Naive thymus-derived CD4-positive, alpha-beta T cell (primary cell): ENCODE results near the gene GIMD1. TPM values are rescaled to one million over a fixed set of nuclear protein-coding genes. Genes with fewer than 3 reads are reported as not detected.

Experiments
- ATAC-seq: fragments of 150-1000 bp; cut with Tn5 transposase; 2 replicates; pipeline ENCODE4 v1.10.0; 2021; ENCODE audit warnings: mild to moderate bottlenecking, moderate library complexity
- CTCF ChIA-PET: fragments of 350-600 bp; sonication (Branson Sonifier 250); formaldehyde crosslinking; loops from one replicate; lab custom pipeline; 2021; ENCODE audit warnings: antibody characterized with exemption; lab: Charles Lee
- POLR2A ChIA-PET: fragments of 350-600 bp; sonication (Branson Sonifier 250); formaldehyde crosslinking; loops from one replicate; lab custom pipeline; 2021; ENCODE audit warnings: antibody characterized with exemption, inconsistent platforms; lab: Charles Lee
- DNase-seq, 9 donors: peaks; one replicate each; pipeline versions ENCODE4 v3.0.0 to v3.0.0-alpha.2; 2020 to 2022; ENCODE audit warnings: mixed read lengths in 1 of 9
- H3K27ac ChIP-seq: one replicate; pipeline ENCODE4 v1.7.0; 2013; ENCODE audit warnings: mild to moderate bottlenecking, low read depth, low read length, moderate library complexity
- H3K27me3 ChIP-seq, 2 donors: one replicate each; pipeline ENCODE4 v1.7.0; 2013; ENCODE audit warnings: low read length in 2 of 2, mild to moderate bottlenecking in 2 of 2, moderate library complexity in 2 of 2; ENCODE audit not compliant: control insufficient read depth in 2 of 2, insufficient read depth in 2 of 2
- H3K36me3 ChIP-seq, 3 experiments: 1 replicate in 2 of 3; 2 replicates in 1 of 3; pipeline ENCODE4 v1.7.0; 2013; ENCODE audit warnings: low read length in 3 of 3, mild to moderate bottlenecking in 3 of 3, moderate library complexity in 1 of 3; ENCODE audit not compliant: insufficient read depth in 3 of 3, control insufficient read depth in 2 of 3
- H3K4me1 ChIP-seq, 2 donors: one replicate each; pipeline ENCODE4 v1.7.0; 2013; ENCODE audit warnings: low read length in 2 of 2, mild to moderate bottlenecking in 2 of 2, moderate library complexity in 1 of 2; ENCODE audit not compliant: control insufficient read depth in 2 of 2, insufficient read depth in 2 of 2
- H3K4me3 ChIP-seq: 2 replicates; pipeline ENCODE4 v1.7.0; 2013; ENCODE audit warnings: mild to moderate bottlenecking, low read length
- H3K9me3 ChIP-seq, 3 experiments: 1 replicate in 2 of 3; 2 replicates in 1 of 3; pipeline ENCODE4 v1.7.0; 2013; ENCODE audit warnings: low read length in 3 of 3; ENCODE audit not compliant: control insufficient read depth in 2 of 3
- H3K27ac Mint-ChIP-seq, 9 donors: one replicate each; pipeline ENCODE4 v1.8.0; 2020 to 2022; ENCODE audit warnings: mixed read lengths in 9 of 9, mild to moderate bottlenecking in 8 of 9, moderate library complexity in 5 of 9, inconsistent platforms in 2 of 9
- H3K27me3 Mint-ChIP-seq, 5 donors: one replicate each; pipeline ENCODE4 v1.8.0; 2021 to 2022; ENCODE audit warnings: mixed read lengths in 5 of 5, mild to moderate bottlenecking in 1 of 5
- H3K36me3 Mint-ChIP-seq, 5 donors: one replicate each; pipeline ENCODE4 v1.8.0; 2020 to 2022; ENCODE audit warnings: mixed read lengths in 5 of 5, mild to moderate bottlenecking in 3 of 5, inconsistent platforms in 1 of 5
- H3K4me1 Mint-ChIP-seq, 7 donors: one replicate each; pipeline ENCODE4 v1.8.0; 2020 to 2022; ENCODE audit warnings: mixed read lengths in 7 of 7, mild to moderate bottlenecking in 3 of 7, inconsistent platforms in 1 of 7
- H3K4me3 Mint-ChIP-seq, 10 donors: one replicate each; pipeline ENCODE4 v1.8.0; 2020 to 2022; ENCODE audit warnings: mild to moderate bottlenecking in 10 of 10, mixed read lengths in 10 of 10, moderate library complexity in 6 of 10, inconsistent platforms in 2 of 10
- H3K9me3 Mint-ChIP-seq, 11 donors: one replicate each; pipeline ENCODE4 v1.8.0; 2020 to 2022; ENCODE audit warnings: mixed read lengths in 11 of 11, mild to moderate bottlenecking in 4 of 11, inconsistent platforms in 1 of 11, moderate library complexity in 1 of 11
- intact Hi-C, 2 donors: fragments of 100-400 bp; cut with micrococcal nuclease; formaldehyde crosslinking; loops; one replicate each; pipeline ENCODE4 v1.15.1; 2023
- polyA plus RNA-seq, 2 donors: library from polyadenylated mRNA; unstranded; fragments of 300-500 nt; fragmentation: Illumina TruSeq; gene quantifications; one replicate each; pipeline ENCODE4 v1.2.3, GENCODE V29; 2021
- total RNA-seq, 6 experiments: library from RNA in 5 of 6; stranded (reverse) in 5 of 6; gene quantifications; 1 replicate in 5 of 6; 2 replicates in 1 of 6; pipeline ENCODE4 v1.2.3 and lab custom pipeline; 2021 to 2026

The GIMD1 gene
- total and polyA plus RNA-seq, 7 experiments from 2014 or later: not detected

DNA sequence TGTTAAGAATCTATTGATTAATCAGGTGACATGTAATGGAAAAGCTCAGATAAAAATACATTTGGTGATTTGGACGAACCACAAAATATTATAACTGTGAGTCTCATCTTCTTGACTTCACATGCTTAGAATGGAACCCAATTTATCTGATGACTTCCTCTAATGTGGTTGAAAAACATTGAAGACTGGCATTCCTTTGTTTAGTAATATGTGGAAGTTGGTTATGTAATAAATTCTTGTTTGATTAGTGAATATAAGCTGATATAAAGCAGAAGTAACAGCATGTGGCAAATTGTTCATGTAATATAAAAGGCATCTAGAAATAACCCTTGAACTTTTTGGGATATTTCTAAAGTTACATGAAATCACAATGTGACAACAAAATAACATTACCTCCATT lies 9.7 kb downstream of the GIMD1 start:
- POLR2A ChIA-PET: no interaction called here
- Mint-ChIP-seq H3K4me1 (no peaks in the 10 kb centered on the region), H3K9me3 (peaks cover 0 to 1% (median 0%) of the 10 kb centered on the region in 11 donors), H3K27me3 (peaks cover 0 to 16% (median 10%) of the 10 kb centered on the region in 5 donors), H3K4me3 (no peak overlapping the region), H3K36me3 (no peaks in the 10 kb centered on the region), H3K27ac (no peak overlapping the region)
- intact Hi-C loops: no loop called here
- DNase-seq: no peak
- no peaks in the 10 kb centered on the region for H3K27me3 ChIP-seq
- no peaks in the 10 kb centered on the region for H3K4me1 ChIP-seq
- no peak overlapping the region for H3K27ac ChIP-seq
- H3K4me3 ChIP-seq: no peak overlapping the region
- ATAC-seq: no peak
- no peaks in the 10 kb centered on the region for H3K9me3 ChIP-seq
- CTCF ChIA-PET: no interaction called here
- H3K36me3 ChIP-seq: no peaks in the 10 kb centered on the region

- Histone ChIP-seq H3K36me3 (no peaks in the 10 kb centered on the region), H3K4me1 (no peaks in the 10 kb centered on the region), H3K9me3 (no peaks in the 10 kb centered on the region), H3K27me3 (no peaks in the 10 kb centered on the region), H3K27ac (no peak overlapping the region), H3K4me3 (no peak overlapping the region)
- Mint-ChIP-seq H3K27me3 (peaks cover 0 to 4% (median 0%) of the 10 kb centered on the region in 5 donors), H3K4me1 (peaks cover 0 to 3% (median 0%) of the 10 kb centered on the region in 7 donors), H3K9me3 (peaks cover 0 to 1% (median 0%) of the 10 kb centered on the region in 11 donors), H3K36me3 (peaks cover 0 to 5% (median 0%) of the 10 kb centered on the region in 5 donors), H3K27ac (no peak overlapping the region), H3K4me3 (no peak overlapping the region)
- ChIA-PET POLR2A (interaction anchor here (0.6 kb wide), 1 partner anchor 684 kb away, joined by 3 read pairs; no protein-coding TSS in a partner anchor), CTCF (no interaction called here)
- no peak for ATAC-seq
- intact Hi-C loops: no loop called here
- DNase-seq: no peak
Observed at GRCh38 chr4:106355193-106355592, 13.4 kb downstream of the GIMD1 start.

DNA sequence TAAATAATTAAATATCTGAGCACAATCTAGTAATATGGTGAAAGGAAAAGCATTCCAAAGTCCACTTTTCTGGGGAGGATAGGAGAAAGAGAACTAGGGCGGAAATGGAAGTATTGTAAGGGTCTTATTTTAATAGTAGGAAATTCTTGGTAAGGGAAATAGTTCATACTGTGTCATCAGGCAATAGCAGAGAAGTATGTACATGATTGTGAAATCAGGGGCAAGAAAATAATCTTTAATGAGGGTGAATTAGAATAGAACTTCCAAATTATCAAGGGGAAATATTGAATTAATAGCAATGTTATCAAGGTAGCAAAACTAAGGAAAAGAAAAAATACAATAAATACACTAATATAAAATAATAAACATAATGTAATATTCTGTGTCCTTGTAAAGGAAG lies 14.8 kb downstream of the GIMD1 start:
- H3K4me3 ChIP-seq: no peak overlapping the region
- Mint-ChIP-seq H3K9me3 (peaks cover 0 to 2% (median 0%) of the 10 kb centered on the region in 11 donors), H3K4me1 (peaks cover 0 to 3% (median 0%) of the 10 kb centered on the region in 7 donors), H3K4me3 (no peak overlapping the region), H3K27ac (no peak overlapping the region), H3K27me3 (no peaks in the 10 kb centered on the region), H3K36me3 (peaks cover 0 to 11% (median 3%) of the 10 kb centered on the region in 5 donors)
- DNase-seq: no peak
- ChIA-PET POLR2A (no interaction called here), CTCF (no interaction called here)
- H3K27me3 ChIP-seq: no peaks in the 10 kb centered on the region
- ATAC-seq: no peak
- no peak overlapping the region for H3K27ac ChIP-seq
- H3K4me1 ChIP-seq: no peaks in the 10 kb centered on the region
- H3K9me3 ChIP-seq: no peaks in the 10 kb centered on the region
- intact Hi-C loops: no loop called here
- peaks cover 0 to 6% (median under 1%) of the 10 kb centered on the region in 3 experiments for H3K36me3 ChIP-seq

- Histone ChIP-seq H3K4me3 (no peak overlapping the region), H3K9me3 (no peaks in the 10 kb centered on the region), H3K27ac (no peak overlapping the region), H3K4me1 (no peaks in the 10 kb centered on the region), H3K36me3 (peaks cover 0 to 24% (median 6%) of the 10 kb centered on the region in 3 experiments), H3K27me3 (no peaks in the 10 kb centered on the region)
- H3K27me3 Mint-ChIP-seq: no peaks in the 10 kb centered on the region
- H3K4me1 Mint-ChIP-seq: peaks cover 0 to 3% (median 0%) of the 10 kb centered on the region in 7 donors
- intact Hi-C loops: no loop called here
- H3K4me3 Mint-ChIP-seq: no peak overlapping the region
- no peak overlapping the region for H3K27ac Mint-ChIP-seq
- ChIA-PET CTCF (no interaction called here), POLR2A (no interaction called here)
- H3K36me3 Mint-ChIP-seq: peaks cover 0 to 30% (median 15%) of the 10 kb centered on the region in 5 donors
- DNase-seq: no peak
- H3K9me3 Mint-ChIP-seq: peaks cover 0 to 2% (median 0%) of the 10 kb centered on the region in 11 donors
- no peak for ATAC-seq
Observed at GRCh38 chr4:106351016-106351415, 17.6 kb downstream of the GIMD1 start.

GRCh38 chr4:106347167-106347566 lies 21.4 kb downstream of the GIMD1 start:
- H3K36me3 Mint-ChIP-seq: peaks cover 0 to 50% (median 17%) of the 10 kb centered on the region in 5 donors
- no peak overlapping the region for H3K27ac ChIP-seq
- no peaks in the 10 kb centered on the region for H3K9me3 ChIP-seq
- POLR2A ChIA-PET: no interaction called here
- intact Hi-C loops: no loop called here
- H3K4me3 Mint-ChIP-seq: no peak overlapping the region
- H3K9me3 Mint-ChIP-seq: peaks cover 0 to 2% (median 0%) of the 10 kb centered on the region in 11 donors
- no peaks in the 10 kb centered on the region for H3K27me3 ChIP-seq
- H3K4me1 ChIP-seq: no peaks in the 10 kb centered on the region
- CTCF ChIA-PET: no interaction called here
- peaks cover 0 to 39% (median 11%) of the 10 kb centered on the region in 3 experiments for H3K36me3 ChIP-seq
- no peak overlapping the region for H3K4me3 ChIP-seq
- no peak overlapping the region for H3K27ac Mint-ChIP-seq
- H3K27me3 Mint-ChIP-seq: no peaks in the 10 kb centered on the region
- peaks cover 7 to 29% (median 22%) of the 10 kb centered on the region in 7 donors for H3K4me1 Mint-ChIP-seq
- no peak for ATAC-seq
- no peak for DNase-seq

GRCh38 chr4:106344647-106344970 lies 24.0 kb downstream of the GIMD1 start:
- H3K4me1 Mint-ChIP-seq: peaks cover 25 to 51% (median 47%) of the 10 kb centered on the region in 7 donors
- H3K27me3 Mint-ChIP-seq: no peaks in the 10 kb centered on the region
- Histone ChIP-seq H3K27ac (no peak overlapping the region), H3K4me1 (peaks cover 5 to 7% of the 10 kb centered on the region in 2 donors), H3K36me3 (peaks cover 0 to 37% (median 11%) of the 10 kb centered on the region in 3 experiments), H3K27me3 (no peaks in the 10 kb centered on the region), H3K4me3 (no peak overlapping the region), H3K9me3 (no peaks in the 10 kb centered on the region)
- ATAC-seq (no peak), DNase-seq (no peak)
- ChIA-PET CTCF (no interaction called here), POLR2A (no interaction called here)
- no peak overlapping the region for H3K4me3 Mint-ChIP-seq
- intact Hi-C loops: no loop called here
- H3K36me3 Mint-ChIP-seq: peaks cover 12 to 68% (median 36%) of the 10 kb centered on the region in 5 donors
- peaks cover 0 to 14% (median 0%) of the 10 kb centered on the region in 11 donors for H3K9me3 Mint-ChIP-seq
- H3K27ac Mint-ChIP-seq: no peak overlapping the region
